Loucy (cell line): ENCODE measurements around the gene SIM2.

Experiments
- H2AFZ ChIP-seq: fragments of 200-600 bp; sonication (generic); 2 replicates; pipeline ENCODE4 v1.6.0; 2016; ENCODE audit warnings: antibody characterized with exemption, mild to moderate bottlenecking, low read length, moderate library complexity
- H3F3A ChIP-seq: fragments of 200-600 bp; 2 replicates; pipeline ENCODE4 v1.6.0; 2016; ENCODE audit warnings: antibody characterized with exemption, low read depth, mild to moderate bottlenecking
- H3K27me3 ChIP-seq: fragments of 200-600 bp; sonication (generic); 2 replicates; pipeline ENCODE4 v1.6.1; 2014; ENCODE audit warnings: low read length, mild to moderate bottlenecking; ENCODE audit not compliant: insufficient read depth, poor library complexity, severe bottlenecking
- H3K36me3 ChIP-seq: fragments of 200-600 bp; sonication (generic); 2 replicates; pipeline ENCODE4 v1.6.1; 2016; ENCODE audit warnings: low read length; ENCODE audit not compliant: insufficient read depth
- H3K4me1 ChIP-seq: fragments of 200-600 bp; sonication (generic); 2 replicates; pipeline ENCODE4 v1.5.1; 2014; ENCODE audit warnings: low read length, mild to moderate bottlenecking; ENCODE audit not compliant: insufficient read depth, poor library complexity, severe bottlenecking
- H3K4me2 ChIP-seq: fragments of 200-600 bp; sonication (generic); 2 replicates; pipeline ENCODE4 v1.6.0; 2014; ENCODE audit warnings: antibody characterized with exemption, low read length, low read depth, mild to moderate bottlenecking; ENCODE audit not compliant: poor library complexity, severe bottlenecking
- H3K4me3 ChIP-seq: fragments of 200-600 bp; sonication (generic); 2 replicates; pipeline ENCODE4 v1.5.1; 2014; ENCODE audit warnings: low read length, mild to moderate bottlenecking, mixed read lengths; ENCODE audit not compliant: poor library complexity, severe bottlenecking
- H3K79me2 ChIP-seq: fragments of 200-600 bp; sonication (generic); 2 replicates; pipeline ENCODE4 v1.6.1; 2014; ENCODE audit warnings: low read length; ENCODE audit not compliant: insufficient read depth
- H3K9ac ChIP-seq: fragments of 200-600 bp; sonication (generic); 2 replicates; pipeline ENCODE4 v1.6.0; 2014; ENCODE audit warnings: mild to moderate bottlenecking, low read depth, low read length, moderate library complexity; ENCODE audit not compliant: poor library complexity, severe bottlenecking
- H3K9me2 ChIP-seq: fragments of 200-600 bp; sonication (generic); replicated peaks from 2 replicates; pipeline ENCODE4 v1.6.1; 2016; ENCODE audit warnings: low read depth, low read length, mixed read lengths
- H3K9me3 ChIP-seq: fragments of 200-600 bp; sonication (generic); 2 replicates; pipeline ENCODE4 v1.6.1; 2014; ENCODE audit warnings: mild to moderate bottlenecking, antibody characterized with exemption, low read length, low read depth; ENCODE audit not compliant: insufficient read depth
- H4K20me1 ChIP-seq: fragments of 200-600 bp; sonication (generic); 2 replicates; pipeline ENCODE4 v1.6.0; 2014; ENCODE audit warnings: antibody characterized with exemption, low read length, mild to moderate bottlenecking; ENCODE audit not compliant: insufficient read depth, poor library complexity, severe bottlenecking
- EZH2phosphoT487 ChIP-seq: fragments of 200-600 bp; IDR thresholded peaks from 2 replicates; pipeline ENCODE4 v1.6.1; 2018; ENCODE audit warnings: antibody characterized with exemption, mild to moderate bottlenecking, moderate library complexity, borderline replicate concordance
- TF ChIP-seq, protein P1 (sequence below): fragments of 200-600 bp; sonication (generic); conservative IDR thresholded peaks from 2 replicates; pipeline ENCODE4 v1.5.1; 2014; ENCODE audit warnings: mild to moderate bottlenecking, antibody characterized with exemption, low read length

Gene SIM2

GRCh38 chr21:36745459-36745858 lies 46.5 kb downstream of the SIM2 start:
- H3K36me3 ChIP-seq: no peaks in the 10 kb centered on the region
- no peaks in the 10 kb centered on the region for H3K79me2 ChIP-seq
- no peaks in the 10 kb centered on the region for H3K4me1 ChIP-seq
- no peak overlapping the region for H3K4me3 ChIP-seq
- no peaks in the 10 kb centered on the region for H3K9me2 ChIP-seq
- H3K4me2 ChIP-seq: no peak overlapping the region
- no peaks in the 10 kb centered on the region for H3K9me3 ChIP-seq
- no peak for TF ChIP-seq EZH2phosphoT487
- TF ChIP-seq, protein P1, sequence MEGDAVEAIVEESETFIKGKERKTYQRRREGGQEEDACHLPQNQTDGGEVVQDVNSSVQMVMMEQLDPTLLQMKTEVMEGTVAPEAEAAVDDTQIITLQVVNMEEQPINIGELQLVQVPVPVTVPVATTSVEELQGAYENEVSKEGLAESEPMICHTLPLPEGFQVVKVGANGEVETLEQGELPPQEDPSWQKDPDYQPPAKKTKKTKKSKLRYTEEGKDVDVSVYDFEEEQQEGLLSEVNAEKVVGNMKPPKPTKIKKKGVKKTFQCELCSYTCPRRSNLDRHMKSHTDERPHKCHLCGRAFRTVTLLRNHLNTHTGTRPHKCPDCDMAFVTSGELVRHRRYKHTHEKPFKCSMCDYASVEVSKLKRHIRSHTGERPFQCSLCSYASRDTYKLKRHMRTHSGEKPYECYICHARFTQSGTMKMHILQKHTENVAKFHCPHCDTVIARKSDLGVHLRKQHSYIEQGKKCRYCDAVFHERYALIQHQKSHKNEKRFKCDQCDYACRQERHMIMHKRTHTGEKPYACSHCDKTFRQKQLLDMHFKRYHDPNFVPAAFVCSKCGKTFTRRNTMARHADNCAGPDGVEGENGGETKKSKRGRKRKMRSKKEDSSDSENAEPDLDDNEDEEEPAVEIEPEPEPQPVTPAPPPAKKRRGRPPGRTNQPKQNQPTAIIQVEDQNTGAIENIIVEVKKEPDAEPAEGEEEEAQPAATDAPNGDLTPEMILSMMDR: no peak
- no peak overlapping the region for H2AFZ ChIP-seq
- H3F3A ChIP-seq: no peaks in the 10 kb centered on the region
- H3K27me3 ChIP-seq: no peaks in the 10 kb centered on the region
- no peaks in the 10 kb centered on the region for H4K20me1 ChIP-seq
- H3K9ac ChIP-seq: no peak overlapping the region

DNA sequence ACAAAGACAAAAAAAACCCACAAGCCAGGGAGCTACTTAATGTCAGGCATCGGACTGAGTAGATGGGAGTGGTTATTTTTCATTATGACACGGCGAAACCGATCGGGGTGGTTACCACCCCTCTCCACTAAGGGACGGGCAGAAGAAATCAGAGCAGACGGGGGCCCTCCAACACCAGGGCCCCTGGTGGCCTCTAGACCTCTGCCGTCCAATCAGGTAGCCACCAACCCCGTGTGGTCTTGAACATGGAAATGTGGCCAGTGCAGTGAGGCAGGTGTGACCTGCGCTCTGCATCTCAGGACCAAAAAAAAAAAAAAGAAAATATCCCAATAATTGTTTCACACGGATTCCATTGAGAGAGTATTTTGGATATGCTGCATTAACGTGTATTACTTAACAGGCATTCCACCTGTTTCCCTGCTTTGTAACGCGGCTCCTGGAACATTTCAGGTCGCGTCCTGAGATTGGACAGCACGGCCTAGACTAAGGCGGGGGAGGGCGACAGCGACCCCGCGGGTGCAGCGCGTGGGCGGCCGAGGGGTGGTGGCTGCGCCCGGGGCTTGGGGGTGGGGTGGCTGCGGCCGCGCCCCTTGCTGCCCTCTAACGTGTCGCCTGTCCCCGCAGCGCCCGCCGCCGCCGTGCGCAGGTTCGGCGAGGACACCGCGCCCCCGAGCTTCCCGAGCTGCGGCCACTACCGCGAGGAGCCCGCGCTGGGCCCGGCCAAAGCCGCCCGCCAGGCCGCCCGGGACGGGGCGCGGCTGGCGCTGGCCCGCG lies 48.3 kb downstream of the SIM2 start:
- Histone ChIP-seq H3K79me2 (no peaks in the 10 kb centered on the region), H3K36me3 (no peaks in the 10 kb centered on the region), H3K4me1 (peaks cover 12% of the 10 kb centered on the region), H3K9me2 (no peaks in the 10 kb centered on the region), H3K4me3 (peak overlapping the region; percentile 55), H2AFZ (no peak overlapping the region), H3K9ac (no peak overlapping the region), H3K9me3 (no peaks in the 10 kb centered on the region), H3F3A (no peaks in the 10 kb centered on the region), H3K4me2 (peak overlapping the region; percentile 71), H4K20me1 (no peaks in the 10 kb centered on the region), H3K27me3 (no peaks in the 10 kb centered on the region)
- TF ChIP-seq, protein P1: no peak
- no peak for TF ChIP-seq EZH2phosphoT487

DNA sequence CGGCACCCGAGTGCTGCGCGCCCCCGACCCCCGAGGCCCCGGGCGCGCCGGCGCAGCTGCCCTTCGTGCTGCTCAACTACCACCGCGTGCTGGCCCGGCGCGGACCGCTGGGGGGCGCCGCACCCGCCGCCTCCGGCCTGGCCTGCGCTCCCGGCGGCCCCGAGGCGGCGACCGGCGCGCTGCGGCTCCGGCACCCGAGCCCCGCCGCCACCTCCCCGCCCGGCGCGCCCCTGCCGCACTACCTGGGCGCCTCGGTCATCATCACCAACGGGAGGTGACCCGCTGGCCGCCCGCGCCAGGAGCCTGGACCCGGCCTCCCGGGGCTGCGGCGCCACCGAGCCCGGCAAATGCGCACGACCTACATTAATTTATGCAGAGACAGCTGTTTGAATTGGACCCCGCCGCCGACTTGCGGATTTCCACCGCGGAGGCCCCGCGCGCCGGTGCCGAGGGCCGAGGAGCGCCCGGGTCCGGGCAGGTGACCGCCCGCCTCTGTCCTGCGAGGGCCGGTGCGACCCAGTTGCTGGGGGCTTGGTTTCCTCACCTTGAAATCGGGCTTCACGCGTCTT lies 49.0 kb downstream of the SIM2 start:
- TF ChIP-seq, protein P1: no peak
- no peak for TF ChIP-seq EZH2phosphoT487
- Histone ChIP-seq H2AFZ (no peak overlapping the region), H3K4me3 (no peak overlapping the region), H3K9me3 (no peaks in the 10 kb centered on the region), H3F3A (no peaks in the 10 kb centered on the region), H3K4me1 (peaks cover 13% of the 10 kb centered on the region), H3K4me2 (no peak overlapping the region), H3K79me2 (no peaks in the 10 kb centered on the region), H3K36me3 (no peaks in the 10 kb centered on the region), H3K9ac (no peak overlapping the region), H3K9me2 (no peaks in the 10 kb centered on the region), H4K20me1 (no peaks in the 10 kb centered on the region), H3K27me3 (no peaks in the 10 kb centered on the region)
